Vagina (tissue), 2 donors: ENCODE measurements around the gene EIF4G1. TPM values are rescaled to one million over a fixed set of nuclear protein-coding genes. Genes with fewer than 3 reads are reported as not detected.
A peak's percentile ranks its signal among the peaks of the same experiment; 100 is the strongest.

Experiments used
- DNase-seq, 2 donors: peaks; one replicate each; pipeline ENCODE4 v3.0.0-alpha.2; 2017; ENCODE audit errors: extremely low spot score in 2 of 2
- H3K27ac ChIP-seq: fragments of 200-600 bp; sonication (generic); one replicate; pipeline ENCODE4 v1.5.1; 2019
- H3K27me3 ChIP-seq: fragments of 200-600 bp; sonication (generic); one replicate; pipeline ENCODE4 v1.5.1; 2019
- H3K36me3 ChIP-seq, 2 donors: fragments of 200-600 bp; sonication (generic); one replicate each; pipeline ENCODE4 v1.5.1; 2017 to 2019
- H3K4me1 ChIP-seq: fragments of 200-600 bp; sonication (generic); one replicate; pipeline ENCODE4 v1.5.1; 2019
- H3K4me3 ChIP-seq, 2 donors: fragments of 200-600 bp; sonication (generic); 1 replicate in 1 of 2; 2 replicates in 1 of 2; pipeline ENCODE4 v1.5.1; 2016 to 2019
- H3K9me3 ChIP-seq: fragments of 200-600 bp; sonication (generic); one replicate; pipeline ENCODE4 v1.5.1; 2019
- POLR2A ChIP-seq, 2 donors: fragments of 450-650 bp; IDR thresholded peaks; one replicate each; pipeline ENCODE4 v1.6.1; 2017; ENCODE audit warnings: antibody characterized with exemption in 2 of 2, mild to moderate bottlenecking in 2 of 2, moderate library complexity in 2 of 2
- POLR2AphosphoS5 ChIP-seq, 2 donors: sonication (generic); formaldehyde crosslinking; IDR thresholded peaks; one replicate each; pipeline ENCODE4 v1.9.0; 2017; ENCODE audit warnings: antibody characterized with exemption in 2 of 2, mild to moderate bottlenecking in 2 of 2, low read depth in 1 of 2; ENCODE audit not compliant: insufficient read depth in 1 of 2
- intact Hi-C: fragments of 100-400 bp; cut with DNase I; formaldehyde crosslinking; loops from one replicate; pipeline ENCODE4 v1.15.1; 2023
- total RNA-seq: library from RNA; depleted of rRNA; stranded (reverse); fragments of >200 nt; gene quantifications from one replicate; pipeline ENCODE4 v1.2.3, GENCODE V29; 2016
- TF ChIP-seq, protein P1 (sequence below), 3 experiments: fragments of 450-650 bp in 2 of 3; fragments of 200-600 bp in 1 of 3; sonication (generic) in 1 of 3; IDR thresholded peaks; one replicate each; pipeline ENCODE4 v1.5.1; 2017 to 2019; ENCODE audit warnings: antibody characterized with exemption in 3 of 3, mild to moderate bottlenecking in 2 of 3, moderate library complexity in 2 of 3

The EIF4G1 gene
- total RNA-seq, 1 donor from 2014 or later = 207 TPM

- Histone ChIP-seq H3K9me3 (no peaks in the 10 kb centered on the region), H3K27ac (no peak overlapping the region), H3K36me3 (peaks cover 0 to 14% of the 10 kb centered on the region in 2 donors), H3K4me3 (no peak overlapping the region), H3K4me1 (peaks cover 10% of the 10 kb centered on the region), H3K27me3 (no peaks in the 10 kb centered on the region)
- intact Hi-C loops = no loop called here
- TF ChIP-seq, protein P1, sequence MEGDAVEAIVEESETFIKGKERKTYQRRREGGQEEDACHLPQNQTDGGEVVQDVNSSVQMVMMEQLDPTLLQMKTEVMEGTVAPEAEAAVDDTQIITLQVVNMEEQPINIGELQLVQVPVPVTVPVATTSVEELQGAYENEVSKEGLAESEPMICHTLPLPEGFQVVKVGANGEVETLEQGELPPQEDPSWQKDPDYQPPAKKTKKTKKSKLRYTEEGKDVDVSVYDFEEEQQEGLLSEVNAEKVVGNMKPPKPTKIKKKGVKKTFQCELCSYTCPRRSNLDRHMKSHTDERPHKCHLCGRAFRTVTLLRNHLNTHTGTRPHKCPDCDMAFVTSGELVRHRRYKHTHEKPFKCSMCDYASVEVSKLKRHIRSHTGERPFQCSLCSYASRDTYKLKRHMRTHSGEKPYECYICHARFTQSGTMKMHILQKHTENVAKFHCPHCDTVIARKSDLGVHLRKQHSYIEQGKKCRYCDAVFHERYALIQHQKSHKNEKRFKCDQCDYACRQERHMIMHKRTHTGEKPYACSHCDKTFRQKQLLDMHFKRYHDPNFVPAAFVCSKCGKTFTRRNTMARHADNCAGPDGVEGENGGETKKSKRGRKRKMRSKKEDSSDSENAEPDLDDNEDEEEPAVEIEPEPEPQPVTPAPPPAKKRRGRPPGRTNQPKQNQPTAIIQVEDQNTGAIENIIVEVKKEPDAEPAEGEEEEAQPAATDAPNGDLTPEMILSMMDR (IDR thresholded peaks at IDR 0.05) = no peak
- TF ChIP-seq POLR2AphosphoS5 (IDR thresholded peaks at IDR 0.05; ENCODE audit: insufficient read depth in 1 of 2, low read depth in 1 of 2) (no peak), POLR2A (IDR thresholded peaks at IDR 0.05) (no peak)
- no peak for DNase-seq
These were observed 39.1 kb downstream of the EIF4G1 start for GRCh38 chr3:184353546-184353941.

GRCh38 chr3:184354121-184354728 is 39.8 kb downstream of the EIF4G1 start:
- Histone ChIP-seq H3K4me3 (no peak overlapping the region), H3K27me3 (no peaks in the 10 kb centered on the region), H3K27ac (no peak overlapping the region), H3K36me3 (peaks cover 0 to 14% of the 10 kb centered on the region in 2 donors), H3K4me1 (peaks cover 10% of the 10 kb centered on the region), H3K9me3 (no peaks in the 10 kb centered on the region)
- DNase-seq = no peak
- TF ChIP-seq POLR2A (IDR thresholded peaks at IDR 0.05) = no peak
- TF ChIP-seq, protein P1 (IDR thresholded peaks at IDR 0.05) = peak; percentile 23 to 57 (median 54)
- intact Hi-C loops = no loop called here

GRCh38 chr3:184354754-184355153 is 40.3 kb downstream of the EIF4G1 start:
- intact Hi-C loops = no loop called here
- Histone ChIP-seq H3K36me3 (peaks cover 0 to 14% of the 10 kb centered on the region in 2 donors), H3K9me3 (no peaks in the 10 kb centered on the region), H3K27me3 (no peaks in the 10 kb centered on the region), H3K4me1 (peaks cover 10% of the 10 kb centered on the region), H3K4me3 (no peak overlapping the region), H3K27ac (no peak overlapping the region)
- DNase-seq = no peak
- TF ChIP-seq, protein P1 (IDR thresholded peaks at IDR 0.05) = no peak
- TF ChIP-seq POLR2A (IDR thresholded peaks at IDR 0.05) = no peak
- no peak for TF ChIP-seq POLR2AphosphoS5 (IDR thresholded peaks at IDR 0.05; ENCODE audit: insufficient read depth in 1 of 2, low read depth in 1 of 2)

DNA sequence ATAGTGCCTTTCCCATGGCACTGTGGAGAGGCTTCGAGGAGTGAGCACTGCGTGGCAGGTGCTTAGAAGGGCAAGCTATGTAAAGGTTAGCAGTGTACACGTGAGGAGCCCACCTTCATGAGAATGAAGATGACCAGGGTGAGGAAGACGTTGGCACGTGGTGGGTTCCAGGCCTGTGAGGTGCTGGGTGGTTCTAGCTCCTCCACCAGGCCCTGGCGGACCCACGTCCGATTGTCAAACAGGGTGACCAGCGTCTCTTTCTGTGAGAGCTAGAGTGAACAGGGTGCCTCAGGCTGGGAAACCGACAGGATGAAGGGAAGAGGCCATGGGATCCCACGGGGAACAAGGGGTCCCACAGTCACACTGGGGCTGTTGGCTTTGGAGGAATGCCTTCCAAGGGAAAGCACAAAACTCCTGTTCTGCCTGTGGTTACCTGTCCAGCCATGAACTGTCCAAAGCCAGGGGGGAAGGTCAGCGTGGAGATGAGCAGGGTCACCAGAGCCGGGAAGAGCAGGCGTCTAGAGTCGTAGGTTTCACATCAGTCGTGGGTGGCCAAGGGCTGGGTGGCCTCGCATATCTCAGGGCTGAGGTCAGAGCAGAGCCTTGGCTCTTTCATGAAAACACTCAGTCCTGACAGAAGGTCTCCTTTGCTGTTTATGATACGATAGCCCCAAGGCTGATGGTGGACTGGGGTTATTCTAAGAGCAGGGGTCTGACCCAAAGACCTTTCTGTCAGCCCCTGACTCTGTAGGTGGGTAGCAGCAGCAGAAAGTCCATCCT is 41.0 kb downstream of the EIF4G1 start:
- Histone ChIP-seq H3K4me3 (no peak overlapping the region), H3K27ac (no peak overlapping the region), H3K36me3 (peaks cover 0 to 14% of the 10 kb centered on the region in 2 donors), H3K27me3 (no peaks in the 10 kb centered on the region), H3K9me3 (no peaks in the 10 kb centered on the region), H3K4me1 (peaks cover 16% of the 10 kb centered on the region)
- intact Hi-C loops = no loop called here
- TF ChIP-seq POLR2A (IDR thresholded peaks at IDR 0.05) (no peak), POLR2AphosphoS5 (IDR thresholded peaks at IDR 0.05; ENCODE audit: insufficient read depth in 1 of 2, low read depth in 1 of 2) (no peak)
- TF ChIP-seq, protein P1 (IDR thresholded peaks at IDR 0.05) = no peak
- DNase-seq = no peak
